Activated CD4-positive, alpha-beta T cell treated with anti-CD3 and anti-CD28 coated beads, Interleukin-2, amount 50 U/mL, for 4 hours (primary cell): ENCODE measurements around the gene CHD8.
"Not testable (repeated sequence)": the region's sequence is repeated elsewhere in the genome, so short reads cannot be mapped to it uniquely, and the experiment has no call there.

Experiments
- DNase-seq, 2 experiments: peaks; one replicate each; pipeline ENCODE4 v3.0.0-alpha.2; 2020

Gene CHD8

GRCh38 chr14:21455912-21456667 is at the start of gene CHD8:
TSS of gene CHD8 (minus strand) at chr14:21456123. CDS start at chr14:21431643, 24,480 bp downstream.
- DNase-seq: peak; percentile 99

GRCh38 chr14:21505012-21505553 is 49.2 kb upstream of the CHD8 start:
- DNase-seq: peak in 1 of 2 experiments; percentile 7

DNA sequence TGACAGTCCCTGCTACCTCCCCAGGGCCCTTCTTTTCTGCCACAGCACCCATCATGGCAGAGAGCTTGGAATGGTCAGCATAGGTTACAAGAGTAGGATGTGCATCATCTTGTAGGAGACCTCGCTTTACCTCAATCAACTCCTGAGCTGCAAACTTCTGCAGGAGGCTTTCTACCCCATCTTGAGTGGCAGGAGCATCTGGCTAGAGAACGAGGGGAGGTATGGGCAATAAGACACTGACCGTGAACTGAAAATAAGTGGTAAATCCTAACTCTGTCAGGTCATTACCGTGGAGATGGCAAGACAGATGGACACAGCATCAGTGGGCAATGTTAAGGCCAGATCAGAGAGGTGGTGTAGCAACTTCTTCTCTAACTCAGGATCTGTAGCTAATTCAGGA is 47.5 kb upstream of the CHD8 start:
- no peak for DNase-seq

- DNase-seq: no peak
These were observed 45.6 kb upstream of the CHD8 start for GRCh38 chr14:21501568-21501967.

DNA sequence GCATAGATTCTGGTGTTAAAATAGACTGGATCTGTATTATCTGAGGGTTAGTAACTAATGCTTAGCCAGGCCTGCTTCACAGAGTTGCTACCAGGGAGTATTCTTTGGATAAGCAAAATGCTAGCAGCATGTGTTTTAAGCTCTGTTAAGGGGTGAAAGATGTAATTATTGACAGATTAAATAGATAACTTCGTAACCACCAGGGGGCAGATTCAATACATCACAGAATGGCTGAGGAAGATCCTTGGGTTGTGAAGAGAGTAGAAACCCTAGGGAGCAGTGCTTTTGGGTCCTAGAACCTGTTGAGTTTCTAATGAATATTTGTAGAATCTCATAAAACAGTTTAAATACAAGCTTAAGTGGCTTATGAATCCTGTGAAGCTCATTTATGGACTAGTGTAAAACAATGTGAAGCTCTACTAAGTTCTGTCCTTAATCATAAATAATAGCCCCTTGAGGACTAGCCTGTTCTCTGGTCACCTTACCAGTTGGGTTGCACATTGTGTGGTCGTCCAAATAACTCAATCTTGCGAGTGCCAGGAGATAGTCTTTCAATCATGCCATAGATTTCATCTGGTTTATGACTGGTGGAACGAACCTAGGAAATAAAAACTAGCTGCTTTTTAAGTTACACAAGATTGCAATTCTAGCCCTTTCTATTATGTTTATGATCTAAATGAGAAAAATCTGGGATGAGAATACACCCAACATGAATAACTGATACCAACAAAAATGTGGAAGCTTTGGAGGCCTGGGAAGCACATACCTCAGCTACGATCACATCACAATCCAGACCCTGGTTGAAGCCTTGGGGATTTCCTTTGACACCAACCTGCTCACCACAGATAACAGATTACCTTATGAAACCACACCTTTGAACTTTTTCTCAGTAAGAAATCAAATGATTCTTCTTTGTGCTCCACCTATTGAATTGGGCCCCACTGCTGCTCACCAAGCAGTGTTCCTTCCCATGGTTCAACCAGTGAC is 42.9 kb upstream of the CHD8 start:
- no peak for DNase-seq

DNA sequence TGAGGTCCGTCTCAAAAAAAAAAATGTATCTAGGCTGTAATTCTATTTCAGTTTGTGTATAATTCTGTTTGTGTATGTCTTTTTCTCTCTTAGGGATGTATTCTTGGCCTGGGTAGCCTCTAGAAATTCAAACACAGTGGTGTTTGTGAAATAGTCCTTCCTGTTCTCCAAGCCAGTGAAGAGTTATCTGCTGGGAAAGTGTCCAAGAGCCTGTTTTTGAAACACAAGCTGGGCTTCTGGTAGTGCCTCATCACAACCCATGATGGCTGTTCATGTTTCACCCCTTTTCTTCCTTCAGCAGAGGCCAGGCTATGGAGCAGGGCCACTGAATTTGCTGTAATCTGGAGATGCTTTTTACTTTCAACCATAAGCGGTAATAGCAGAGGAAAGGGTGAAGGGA is 40.5 kb upstream of the CHD8 start:
- DNase-seq: no peak

DNA sequence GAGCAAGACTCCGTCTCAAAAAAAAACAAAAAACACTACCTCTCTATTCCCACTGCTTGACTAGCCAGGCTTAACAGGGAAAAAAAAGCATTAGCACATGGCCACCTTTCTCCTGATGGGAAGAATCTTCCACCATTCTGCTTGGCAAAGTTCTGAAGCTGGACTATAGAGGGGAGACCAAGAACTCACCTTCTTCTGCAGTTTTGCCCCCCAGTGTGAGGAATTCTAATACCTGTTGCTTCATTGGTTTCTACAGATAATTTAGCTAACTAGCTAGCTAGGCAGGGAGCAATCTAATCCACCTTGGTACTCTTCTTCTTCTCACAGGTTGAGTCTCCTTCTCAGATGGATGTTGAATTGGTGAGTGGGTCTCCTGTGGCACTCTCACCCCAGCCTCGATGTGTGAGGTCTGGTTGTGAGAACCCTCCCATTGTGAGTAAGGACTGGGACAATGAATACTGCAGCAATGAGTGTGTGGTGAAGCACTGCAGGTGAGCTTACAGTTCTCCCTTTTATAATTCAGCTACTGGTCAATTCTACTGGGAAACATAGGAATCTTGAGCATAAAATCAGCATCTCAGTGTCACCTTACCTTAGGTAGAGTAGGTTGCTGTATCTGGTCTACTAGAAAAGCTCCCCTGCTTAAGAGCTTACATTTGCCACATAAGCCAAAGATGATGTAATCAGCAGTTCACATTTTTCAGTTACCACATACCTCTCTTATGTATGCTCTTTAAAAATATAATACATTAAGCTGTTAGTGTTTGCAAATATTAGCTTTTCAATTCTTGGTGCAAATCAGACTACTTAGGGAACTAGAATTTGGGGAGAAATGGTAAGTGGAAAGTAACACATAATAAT is 39.2 kb upstream of the CHD8 start:
- DNase-seq: no peak

GRCh38 chr14:21486640-21487087 is 30.7 kb upstream of the CHD8 start:
- DNase-seq: no peak

- peak; percentile 92 to 94 for DNase-seq
These were observed 21.2 kb upstream of the CHD8 start, which contains the start of the genes RAB2B and TOX4 for GRCh38 chr14:21476925-21477681. TSS of gene RAB2B (minus strand) at chr14:21476959. CDS start at chr14:21476872, 87 bp downstream. TSS of gene TOX4 (plus strand) at chr14:21477195. CDS start at chr14:21477279, 84 bp downstream.

DNA sequence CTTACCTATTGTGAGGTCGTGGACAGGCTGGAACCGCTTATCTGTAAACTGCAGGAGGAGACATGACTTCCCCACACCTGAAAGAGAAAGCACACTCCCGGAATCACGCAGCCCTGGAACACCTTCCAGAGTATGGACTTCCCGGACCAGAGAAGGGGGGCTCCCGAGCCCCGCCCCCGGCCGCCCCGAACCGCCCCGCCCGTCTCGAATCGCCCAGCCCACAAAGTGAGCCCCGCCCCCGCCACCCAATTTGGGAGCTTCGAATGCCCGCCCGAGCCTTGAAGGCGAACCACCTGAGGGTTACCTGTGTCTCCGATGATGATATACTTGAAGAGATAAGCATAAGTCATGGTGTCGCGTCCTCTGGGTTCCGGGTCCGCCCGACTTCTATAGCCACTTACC is 20.6 kb upstream of the CHD8 start:
- peak in 1 of 2 experiments; percentile 80 for DNase-seq

GRCh38 chr14:21475767-21476522 is 20.0 kb upstream of the CHD8 start:
- DNase-seq: no peak

- DNase-seq: no peak
These were observed 11.7 kb upstream of the CHD8 start for GRCh38 chr14:21467616-21468015.

- DNase-seq: no peak
These were observed 371 bp downstream of the CHD8 start for GRCh38 chr14:21455592-21455911.

DNA sequence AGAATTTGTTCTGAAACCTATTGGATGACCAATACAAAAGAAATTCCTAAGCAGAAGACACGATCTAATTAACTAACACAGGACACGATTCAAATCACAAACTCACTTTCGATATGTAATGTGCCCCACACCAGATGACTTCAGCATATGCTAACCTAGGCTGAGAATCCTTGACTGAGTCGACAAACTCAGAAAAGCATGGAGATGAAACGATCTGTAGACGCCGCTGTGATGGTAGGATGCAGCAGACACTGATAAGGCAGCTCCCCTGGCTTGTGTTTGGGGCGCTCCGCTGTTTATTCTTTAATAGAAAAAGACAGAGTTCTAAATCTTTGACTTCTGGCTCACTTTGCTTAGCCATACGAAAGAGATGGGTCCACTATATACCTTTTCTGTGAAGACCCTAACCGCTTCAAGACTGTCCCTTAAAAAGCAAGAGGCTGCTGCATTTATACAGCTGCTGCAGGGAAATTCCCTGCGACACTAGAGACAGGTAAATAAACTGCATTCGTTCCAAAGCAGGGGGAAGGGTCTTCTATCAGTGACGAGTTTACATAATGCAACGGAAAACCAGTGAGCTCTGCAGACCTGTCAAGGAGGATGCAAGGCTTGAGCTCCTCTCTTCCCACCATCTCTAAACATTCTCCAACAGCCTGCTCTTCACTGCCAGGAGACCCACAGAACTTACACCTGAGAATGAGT is 929 bp downstream of the CHD8 start:
- DNase-seq: no peak

GRCh38 chr14:21449899-21450216 is 6.1 kb downstream of the CHD8 start:
- DNase-seq: no peak

GRCh38 chr14:21442657-21443056 is 13.3 kb downstream of the CHD8 start:
- not testable (repeated sequence) for DNase-seq

GRCh38 chr14:21440859-21441258 is 15.1 kb downstream of the CHD8 start:
- DNase-seq: no peak

DNA sequence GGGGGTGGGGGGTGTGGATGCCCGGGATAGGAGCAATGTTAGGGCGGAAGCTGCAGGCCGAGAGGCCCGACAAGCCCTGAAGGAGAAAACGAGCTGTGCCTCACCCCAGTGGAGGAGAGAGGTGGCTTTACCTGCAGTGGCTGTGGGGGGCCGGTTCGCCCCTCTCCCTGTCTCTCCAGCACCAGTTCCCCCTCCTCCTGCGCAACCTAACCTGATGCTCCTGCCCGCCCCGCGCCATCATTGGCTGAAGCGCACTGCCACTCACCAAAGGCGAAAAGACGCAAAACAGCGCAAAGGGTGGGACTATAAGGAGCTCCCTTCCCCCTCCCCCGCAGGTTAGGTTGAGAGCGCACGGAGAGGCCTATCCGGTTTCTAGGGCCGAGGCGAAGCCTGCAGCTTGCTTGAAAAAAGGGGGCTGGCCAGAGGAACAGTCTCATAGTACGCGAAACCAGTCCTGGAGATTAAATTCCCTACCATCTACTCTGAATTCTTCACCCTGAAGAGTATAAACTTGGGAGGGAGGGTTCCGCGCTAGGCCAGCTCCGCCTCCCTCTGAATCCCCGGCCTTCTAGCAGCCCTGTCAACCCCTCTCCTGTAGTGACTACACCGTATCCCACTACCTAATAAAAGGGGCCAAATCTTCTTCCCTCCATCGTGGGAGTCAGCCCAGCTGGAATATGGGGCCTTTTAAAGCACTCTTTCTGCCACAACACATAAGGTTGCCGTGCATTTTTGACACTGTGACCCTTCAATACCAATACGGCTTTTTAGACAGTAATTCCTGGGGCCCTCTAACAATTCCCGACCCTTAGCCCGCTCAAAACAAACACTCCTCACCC is 18.6 kb downstream of the CHD8 start:
- DNase-seq: peak; percentile 99 to 100

GRCh38 chr14:21436567-21437062 is 19.3 kb downstream of the CHD8 start:
- DNase-seq: no peak
